ENCODE measurements around the gene DEPDC7. TPM values are rescaled to one million over a fixed set of nuclear protein-coding genes. Genes with fewer than 3 reads are reported as not detected.

Gene DEPDC7
- total and polyA plus RNA-seq, 9 of the 15 experiments (the other 6 are each of a cell fraction or from before 2014, with no cell fraction given) = 5.4 to 19.9 (median 12.0) TPM

DNA sequence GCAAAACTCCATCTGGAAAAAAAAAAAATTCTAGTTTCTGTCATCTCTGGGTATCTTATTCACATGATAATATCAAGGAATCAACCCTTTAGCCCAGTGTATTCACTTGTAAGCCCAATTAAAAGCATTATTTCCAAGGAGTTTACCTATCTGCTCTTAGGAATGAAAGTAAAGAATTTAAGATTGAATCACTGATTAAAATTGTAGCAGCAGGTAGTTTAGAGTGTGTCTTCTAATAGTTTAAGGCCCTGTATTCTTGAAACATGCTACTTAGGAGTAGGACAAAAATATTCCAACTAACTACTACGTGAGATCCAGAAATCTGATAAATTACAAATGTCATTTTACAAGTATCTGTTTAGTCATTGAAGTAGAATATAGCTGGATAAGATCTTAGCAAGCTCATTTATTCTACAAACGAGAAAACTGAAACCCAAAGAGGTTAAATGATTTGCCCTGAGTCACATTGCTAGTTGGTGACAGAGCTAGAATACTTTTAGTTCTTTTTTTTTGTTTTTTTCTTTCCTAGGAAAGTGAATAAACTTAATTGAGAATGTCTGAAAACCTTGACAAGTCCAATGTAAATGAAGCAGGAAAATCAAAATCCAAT is 27.6 kb downstream of the DEPDC7 start:
- Histone ChIP-seq H3K27ac (ENCODE audit: extremely low read depth, low read depth, low read length) (no peak overlapping the region), H3K4me2 (ENCODE audit: insufficient read depth, low read length) (no peak overlapping the region), H3K4me3 (no peak overlapping the region), H2AFZ (ENCODE audit: low read depth, low read length) (no peak overlapping the region), H3K79me2 (ENCODE audit: control insufficient read depth, insufficient read depth, low read length) (no peaks in the 10 kb centered on the region; the same call in 2 of the 3 replicates), H3K4me1 (replicated peaks in 1 of 2; ENCODE audit: control insufficient read depth in 2 of 2, insufficient read depth in 2 of 2, low read length in 2 of 2) (peaks cover 0 to 19% of the 10 kb centered on the region in 2 experiments; a peak in 2 of 5 replicates), H3K9me1 (ENCODE audit: control insufficient read depth, insufficient read depth, low read length) (no peaks in the 10 kb centered on the region), H4K20me1 (replicated peaks; ENCODE audit: control insufficient read depth, insufficient read depth, low read length) (no peaks in the 10 kb centered on the region), H3K36me3 (ENCODE audit: control insufficient read depth, insufficient read depth, low read length) (no peaks in the 10 kb centered on the region), H3K9ac (ENCODE audit: insufficient read depth in 1 of 2, low read depth in 2 of 2, low read length in 2 of 2) (no peak overlapping the region), H3K27me3 (ENCODE audit: control insufficient read depth in 2 of 2, insufficient read depth in 2 of 2, low read length in 2 of 2) (no peaks in the 10 kb centered on the region), H3K9me3 (replicated peaks; ENCODE audit: control insufficient read depth, insufficient read depth, low read depth, low read length) (0 out of 2 replicates have a peak, but pooled peaks cover 2% of the 10 kb centered on the region)
- no TSS peak for BruUV-seq (replicated peaks)
- DNase-seq (ENCODE audit: extremely low read depth in 1 of 4, low spot score in 3 of 4) (no peak), ATAC-seq (no peak), FAIRE-seq (no peak)
- in situ Hi-C loops (cut with MboI) = no loop called here
- WGBS (ENCODE audit: insufficient coverage, low coverage, missing lambda C conversion rate) = 29% methylated on average over 2 of the region's 2 CpGs
- ChIA-PET CTCF (ENCODE audit: low intra/inter-chr PET ratio) (no interaction called here), POLR2A (interaction anchor here (0.6 to 1.3 kb wide), 7 partner anchors 10 to 927 kb away, joined by 3 to 5 read pairs (median 3); partner anchors contain the start of gene DEPDC7)
- intact Hi-C loops (cut with micrococcal nuclease) = no loop called here
- TF ChIP-seq CCAR2 (IDR thresholded peaks at IDR 0.05; ENCODE audit: low read depth, low read length) (no peak), HNRNPK (IDR thresholded peaks at IDR 0.05; ENCODE audit: low read depth, low read length, poor library complexity, severe bottlenecking) (no peak), MCM5 (IDR thresholded peaks at IDR 0.05; ENCODE audit: low read depth) (no peak), NCOA6 (IDR thresholded peaks at IDR 0.05) (no peak), KLF13 (tag; IDR thresholded peaks at IDR 0.05; ENCODE audit: borderline replicate concordance, low read depth) (no peak), LARP7 (IDR thresholded peaks at IDR 0.05) (no peak), HEY1 (CRISPR knock-in tag; IDR thresholded peaks at IDR 0.05; ENCODE audit: borderline replicate concordance) (no peak), ZNF644 (tag; IDR thresholded peaks at IDR 0.05; ENCODE audit: low read depth) (no peak), SAFB (IDR thresholded peaks at IDR 0.05; ENCODE audit: borderline replicate concordance, low read depth, low read length) (no peak)
- TF ChIP-seq, protein P1, sequence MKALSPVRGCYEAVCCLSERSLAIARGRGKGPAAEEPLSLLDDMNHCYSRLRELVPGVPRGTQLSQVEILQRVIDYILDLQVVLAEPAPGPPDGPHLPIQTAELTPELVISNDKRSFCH (CRISPR knock-in tag; IDR thresholded peaks at IDR 0.05) = no peak
- TF ChIP-seq, protein P1 (tag; IDR thresholded peaks at IDR 0.05) = no peak
- TF ChIP-seq, protein P2, sequence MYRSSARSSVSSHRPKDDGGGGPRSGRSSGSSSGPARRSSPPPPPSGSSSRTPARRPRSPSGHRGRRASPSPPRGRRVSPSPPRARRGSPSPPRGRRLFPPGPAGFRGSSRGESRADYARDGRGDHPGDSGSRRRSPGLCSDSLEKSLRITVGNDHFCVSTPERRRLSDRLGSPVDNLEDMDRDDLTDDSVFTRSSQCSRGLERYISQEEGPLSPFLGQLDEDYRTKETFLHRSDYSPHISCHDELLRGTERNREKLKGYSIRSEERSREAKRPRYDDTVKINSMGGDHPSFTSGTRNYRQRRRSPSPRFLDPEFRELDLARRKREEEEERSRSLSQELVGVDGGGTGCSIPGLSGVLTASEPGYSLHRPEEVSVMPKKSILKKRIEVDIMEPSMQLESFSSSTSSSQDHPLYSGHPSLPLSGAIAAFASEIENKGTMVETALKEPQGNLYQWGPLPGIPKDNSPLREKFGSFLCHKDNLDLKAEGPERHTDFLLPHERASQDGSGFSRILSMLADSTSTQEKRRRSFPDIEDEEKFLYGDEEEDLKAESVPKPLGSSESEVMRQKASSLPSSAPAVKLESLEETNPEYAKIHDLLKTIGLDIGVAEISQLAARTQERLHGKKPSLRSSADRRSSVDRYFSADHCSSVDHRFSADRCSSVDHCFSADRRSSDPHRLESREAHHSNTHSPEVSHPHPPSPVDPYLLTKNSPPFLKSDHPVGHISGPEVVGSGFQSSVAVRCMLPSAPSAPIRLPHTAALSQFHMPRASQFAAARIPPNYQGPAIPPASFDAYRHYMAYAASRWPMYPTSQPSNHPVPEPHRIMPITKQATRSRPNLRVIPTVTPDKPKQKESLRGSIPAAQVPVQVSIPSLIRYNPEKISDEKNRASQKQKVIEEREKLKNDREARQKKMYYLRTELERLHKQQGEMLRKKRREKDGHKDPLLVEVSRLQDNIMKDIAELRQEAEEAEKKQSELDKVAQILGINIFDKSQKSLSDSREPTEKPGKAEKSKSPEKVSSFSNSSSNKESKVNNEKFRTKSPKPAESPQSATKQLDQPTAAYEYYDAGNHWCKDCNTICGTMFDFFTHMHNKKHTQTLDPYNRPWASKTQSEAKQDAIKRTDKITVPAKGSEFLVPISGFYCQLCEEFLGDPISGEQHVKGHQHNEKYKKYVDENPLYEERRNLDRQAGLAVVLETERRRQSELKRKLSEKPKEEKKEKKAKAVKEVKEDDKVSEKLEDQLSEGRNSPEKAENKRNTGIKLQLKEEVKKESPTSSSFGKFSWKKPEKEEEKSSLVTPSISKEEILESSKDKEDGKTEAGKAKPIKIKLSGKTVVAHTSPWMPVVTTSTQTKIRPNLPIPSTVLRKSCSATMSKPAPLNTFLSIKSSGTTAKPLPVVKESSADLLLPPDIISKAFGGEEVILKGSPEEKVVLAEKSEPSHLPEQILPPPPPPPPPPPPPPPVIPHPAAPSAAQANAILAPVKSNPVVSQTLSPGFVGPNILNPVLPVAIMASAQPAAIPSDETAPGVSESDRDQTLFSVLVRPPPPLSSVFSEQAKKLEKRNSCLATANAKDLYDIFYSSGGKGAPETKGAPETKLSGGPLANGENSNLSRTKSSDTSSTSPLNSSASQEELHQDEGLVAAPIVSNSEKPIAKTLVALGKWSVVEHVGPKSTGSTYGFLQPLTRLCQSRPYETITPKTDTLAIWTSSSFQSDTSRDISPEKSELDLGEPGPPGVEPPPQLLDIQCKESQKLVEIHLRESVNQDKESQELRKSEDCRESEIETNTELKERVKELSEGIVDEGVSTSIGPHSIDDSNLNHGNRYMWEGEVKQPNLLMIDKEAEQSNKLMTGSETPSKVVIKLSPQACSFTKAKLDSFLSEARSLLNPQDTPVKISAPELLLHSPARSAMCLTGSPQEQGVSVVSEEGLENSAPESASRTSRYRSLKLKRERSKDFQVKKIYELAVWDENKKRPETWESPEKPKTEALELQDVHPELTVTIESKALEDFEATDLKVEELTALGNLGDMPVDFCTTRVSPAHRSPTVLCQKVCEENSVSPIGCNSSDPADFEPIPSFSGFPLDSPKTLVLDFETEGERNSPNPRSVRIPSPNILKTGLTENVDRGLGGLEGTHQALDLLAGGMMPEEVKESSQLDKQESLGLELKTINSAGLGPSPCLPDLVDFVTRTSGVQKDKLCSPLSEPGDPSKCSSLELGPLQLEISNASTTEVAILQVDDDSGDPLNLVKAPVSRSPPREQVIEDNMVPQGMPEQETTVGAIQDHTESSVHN (IDR thresholded peaks at IDR 0.05; ENCODE audit: borderline replicate concordance in 1 of 2, low read depth in 1 of 2) = no peak
